HG03139 (cell line): ENCODE results near the gene TBCD.
"Not testable (repeated sequence)": the region's sequence is repeated elsewhere in the genome, so short reads cannot be mapped to it uniquely, and the experiment has no call there.

Experiments
- ATAC-seq: cut with Tn5 transposase; IDR thresholded peaks from one replicate; pipeline ENCODE4 v1.9.1; 2021; ENCODE audit not compliant: unreplicated experiment

TBCD gene

DNA sequence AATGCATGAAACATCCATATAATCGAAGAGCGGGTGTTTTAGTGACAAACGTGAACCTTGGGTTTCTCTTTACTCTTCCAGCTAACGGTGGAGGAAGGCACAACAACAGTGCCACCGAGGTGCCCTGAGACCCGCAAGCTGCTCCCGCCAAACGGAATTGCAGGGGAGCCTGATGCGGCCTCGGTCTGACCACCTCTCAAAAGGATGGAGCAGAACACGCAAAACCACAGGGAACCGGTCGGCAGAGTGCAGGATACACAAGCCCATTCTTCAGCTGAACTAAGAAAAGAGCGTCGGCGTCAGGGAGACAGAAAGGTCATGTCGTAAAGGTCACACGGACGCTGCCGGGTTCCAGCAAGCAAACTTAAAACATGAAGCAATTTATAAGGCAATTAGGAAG lies 197.5 kb downstream of the TBCD start:
- ATAC-seq = no peak

DNA sequence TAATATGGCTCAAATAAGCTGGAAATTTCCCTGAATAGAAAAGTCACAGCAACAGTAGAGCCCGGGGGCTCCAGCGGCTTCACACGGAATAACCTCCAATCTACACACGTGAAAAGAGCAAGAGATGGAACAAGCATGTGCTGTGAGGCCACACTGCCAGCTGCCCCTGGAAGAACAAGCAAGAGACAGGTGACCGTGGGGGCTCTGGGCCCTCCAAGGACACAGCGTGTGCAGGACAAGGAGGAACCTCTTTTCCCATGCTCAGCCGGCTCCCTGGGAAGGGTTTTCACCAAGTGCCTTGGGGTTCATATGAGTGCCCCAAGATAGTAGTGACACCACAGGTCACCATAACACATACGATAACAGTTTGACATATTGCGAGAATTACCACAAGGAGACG lies 198.1 kb downstream of the TBCD start:
- no peak for ATAC-seq

DNA sequence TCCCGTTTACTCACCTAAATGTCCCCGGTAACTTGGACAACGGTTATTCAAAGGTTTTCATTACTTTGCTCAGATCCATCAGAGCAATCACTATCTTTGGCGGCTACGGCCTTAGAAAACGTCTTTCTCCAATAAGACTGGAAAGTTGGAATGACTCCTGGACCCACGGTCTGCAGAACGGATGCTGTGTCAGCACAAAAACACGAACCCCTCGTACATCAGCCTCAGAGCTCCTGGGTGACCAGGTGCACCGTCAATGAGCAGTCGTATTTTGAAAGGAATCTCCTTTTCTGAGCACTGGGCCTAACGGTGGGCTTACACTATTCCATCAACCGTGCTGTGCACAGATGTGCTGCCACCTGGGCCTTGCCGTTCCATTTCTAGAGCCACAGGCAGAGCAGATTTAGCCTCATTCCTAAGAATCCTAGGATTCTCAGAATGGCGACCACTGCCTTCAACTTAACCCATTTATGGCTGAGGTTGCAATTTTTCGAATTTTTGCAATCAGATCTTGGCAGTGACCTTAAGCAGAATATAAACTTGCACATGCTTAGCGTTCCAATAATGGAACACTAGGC lies 198.7 kb downstream of the TBCD start:
- no peak for ATAC-seq

DNA sequence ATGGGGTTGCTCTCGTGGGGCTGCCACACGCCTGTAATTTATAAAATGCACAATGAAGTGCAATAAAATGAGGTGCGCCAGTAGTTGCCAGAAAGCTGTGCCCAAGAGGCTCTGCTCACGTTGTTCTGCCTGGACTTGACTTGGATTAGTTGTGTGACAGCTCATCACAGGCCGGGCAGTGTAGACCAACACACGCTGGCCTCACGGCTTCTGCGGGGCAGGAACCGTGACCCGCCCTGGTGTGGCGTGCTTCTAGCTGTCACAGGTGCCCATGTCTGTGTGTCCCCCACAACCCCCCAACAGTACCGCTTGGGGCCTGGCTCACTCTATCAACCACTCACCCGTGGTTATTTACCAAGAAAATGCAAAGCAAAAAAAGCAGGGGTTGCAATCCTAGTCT lies 200.2 kb downstream of the TBCD start:
- no peak for ATAC-seq

DNA sequence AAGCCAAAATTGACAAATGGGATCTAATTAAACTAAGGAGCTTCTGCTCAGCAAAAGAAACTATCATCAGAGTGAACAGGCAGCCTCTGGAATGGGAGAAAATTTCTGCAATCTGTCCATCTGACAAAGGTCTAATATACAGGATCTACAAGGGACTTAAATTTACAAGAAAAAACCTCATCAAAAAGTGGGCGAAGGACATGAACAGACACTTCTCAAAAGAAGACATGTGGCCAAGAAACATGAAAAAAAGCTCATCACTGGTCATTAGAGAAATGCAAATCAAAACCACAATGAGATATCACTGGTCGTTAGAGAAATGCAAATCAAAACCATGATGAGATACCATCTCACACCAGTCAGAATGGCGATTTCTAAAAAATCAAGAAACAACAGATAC lies 203.2 kb downstream of the TBCD start:
- not testable (repeated sequence) for ATAC-seq

DNA sequence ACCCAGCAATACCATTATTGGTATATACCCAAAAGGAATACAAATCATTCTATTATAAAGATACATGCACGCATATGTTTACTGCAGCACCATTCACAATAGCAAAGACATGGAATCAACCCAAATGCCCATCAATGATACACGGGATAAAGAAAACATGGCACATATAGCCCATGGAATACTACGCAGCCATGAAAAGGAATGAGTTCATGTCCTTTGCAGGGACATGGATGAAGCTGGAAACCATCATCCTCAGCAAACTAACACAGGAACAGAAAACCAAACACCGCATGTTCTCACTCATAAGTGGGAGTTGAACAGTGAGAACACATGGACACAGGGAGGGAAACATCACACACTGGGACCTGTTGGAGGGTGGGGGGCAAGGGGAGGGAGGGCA lies 203.8 kb downstream of the TBCD start:
- not testable (repeated sequence) for ATAC-seq

DNA sequence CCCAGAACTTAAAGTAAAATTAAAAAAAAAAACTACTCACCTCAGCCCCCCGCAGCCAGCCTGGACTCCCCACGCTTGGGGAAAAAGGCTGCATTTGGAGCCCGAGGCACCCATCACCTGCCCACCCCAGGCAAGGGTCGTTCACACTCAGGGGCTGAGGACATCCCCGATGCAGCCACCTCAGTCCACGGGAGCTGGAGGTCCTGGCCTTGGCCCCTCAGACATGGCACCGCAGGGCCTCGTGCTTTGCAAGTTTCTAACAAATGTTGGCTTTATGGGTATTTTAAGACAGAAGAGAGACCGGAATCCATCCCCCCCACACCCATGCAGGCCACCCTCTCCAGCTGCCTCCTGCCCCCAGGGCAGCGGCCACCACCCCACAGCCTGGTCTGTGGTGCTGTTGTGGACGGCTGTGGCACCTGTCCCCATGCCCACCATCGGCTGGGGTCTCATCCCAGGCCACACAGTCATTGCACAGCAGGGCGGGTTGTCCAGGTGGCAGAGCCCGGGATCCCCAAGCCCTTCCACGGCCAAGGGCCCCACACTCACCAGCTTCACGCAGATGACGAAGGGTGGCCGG lies 204.4 kb downstream of the TBCD start:
- ATAC-seq = no peak

DNA sequence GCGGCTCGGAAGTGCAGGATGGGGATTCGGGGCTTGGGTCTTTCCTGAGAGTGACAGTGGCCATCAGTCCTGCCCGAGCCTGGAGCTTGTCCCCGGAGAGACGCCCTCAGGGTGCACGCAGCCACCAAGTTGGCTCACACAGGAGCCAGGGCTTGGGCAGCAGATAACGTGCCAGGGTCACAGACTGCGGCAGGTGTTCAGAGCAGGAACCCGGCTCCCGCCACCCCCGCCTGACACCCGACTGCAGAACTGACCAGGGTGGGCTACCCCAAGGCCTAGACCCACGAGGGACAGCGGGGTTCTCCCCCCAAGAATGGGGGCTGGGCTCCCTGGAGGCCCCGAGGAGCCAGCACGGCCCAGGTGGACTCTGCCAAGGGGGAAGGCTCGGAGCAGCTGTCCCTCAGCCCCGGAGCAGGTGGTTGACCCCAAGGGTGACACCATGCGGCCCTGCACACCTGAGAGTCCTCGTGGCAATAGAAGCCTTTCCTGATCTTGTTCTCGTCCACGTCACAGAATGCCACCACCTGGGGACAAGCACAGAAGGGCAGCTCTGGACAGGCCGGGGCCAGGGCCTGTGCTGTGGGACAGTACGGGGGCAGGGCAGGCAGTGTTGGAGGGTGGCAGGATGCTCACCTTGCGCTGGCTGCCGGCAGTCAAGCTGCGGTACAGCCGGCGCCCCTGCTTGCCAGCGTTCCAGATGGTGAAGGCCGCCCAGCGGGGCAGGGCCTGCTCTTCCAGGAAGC lies 205.0 kb downstream of the TBCD start:
- ATAC-seq = no peak

DNA sequence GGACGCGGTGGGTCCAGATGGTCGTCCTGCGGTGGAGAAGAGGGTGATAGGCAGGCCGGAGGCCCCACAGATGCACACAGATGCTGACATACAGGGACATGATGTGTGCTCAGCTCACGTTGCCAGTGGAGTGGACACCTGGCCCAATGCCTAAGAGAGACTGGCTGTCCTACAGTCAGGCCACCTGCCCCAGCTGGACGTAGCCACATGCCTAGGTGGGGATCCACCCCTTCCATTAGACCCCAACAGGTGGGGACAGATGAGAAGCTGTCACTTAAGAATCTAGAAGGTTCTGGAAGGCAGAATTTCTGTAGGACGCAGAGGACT lies 205.6 kb downstream of the TBCD start:
- ATAC-seq = no peak

DNA sequence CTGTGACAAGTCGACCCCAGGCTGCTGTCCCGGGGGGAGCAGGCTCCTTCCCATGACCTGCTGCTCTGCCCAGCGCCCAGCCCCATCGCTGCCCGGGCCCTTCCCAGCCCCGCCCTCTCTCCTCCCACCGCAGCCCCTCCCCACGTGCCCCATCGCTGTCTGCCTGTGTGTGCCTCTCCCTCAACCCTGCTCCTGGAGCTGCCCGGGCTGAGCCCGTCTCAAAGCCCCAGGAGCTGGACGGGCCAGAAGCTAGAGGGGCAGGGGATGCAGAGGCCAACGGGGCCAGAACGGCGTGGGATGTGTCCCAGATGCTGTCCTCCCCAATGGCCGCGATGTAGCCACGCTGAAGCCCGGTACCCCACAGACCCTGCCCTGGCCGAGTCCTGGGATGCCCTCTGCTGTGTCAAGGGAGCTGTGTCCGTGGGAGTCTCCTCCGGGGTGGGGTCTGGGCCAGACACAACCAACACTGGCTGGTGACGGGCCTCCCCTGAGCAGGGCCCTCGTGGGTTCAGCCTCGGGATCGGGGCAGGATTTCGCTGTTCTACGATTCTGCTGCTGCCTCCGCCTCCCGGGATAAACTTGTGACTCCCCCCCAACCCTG lies 206.2 kb downstream of the TBCD start:
- no peak for ATAC-seq

DNA sequence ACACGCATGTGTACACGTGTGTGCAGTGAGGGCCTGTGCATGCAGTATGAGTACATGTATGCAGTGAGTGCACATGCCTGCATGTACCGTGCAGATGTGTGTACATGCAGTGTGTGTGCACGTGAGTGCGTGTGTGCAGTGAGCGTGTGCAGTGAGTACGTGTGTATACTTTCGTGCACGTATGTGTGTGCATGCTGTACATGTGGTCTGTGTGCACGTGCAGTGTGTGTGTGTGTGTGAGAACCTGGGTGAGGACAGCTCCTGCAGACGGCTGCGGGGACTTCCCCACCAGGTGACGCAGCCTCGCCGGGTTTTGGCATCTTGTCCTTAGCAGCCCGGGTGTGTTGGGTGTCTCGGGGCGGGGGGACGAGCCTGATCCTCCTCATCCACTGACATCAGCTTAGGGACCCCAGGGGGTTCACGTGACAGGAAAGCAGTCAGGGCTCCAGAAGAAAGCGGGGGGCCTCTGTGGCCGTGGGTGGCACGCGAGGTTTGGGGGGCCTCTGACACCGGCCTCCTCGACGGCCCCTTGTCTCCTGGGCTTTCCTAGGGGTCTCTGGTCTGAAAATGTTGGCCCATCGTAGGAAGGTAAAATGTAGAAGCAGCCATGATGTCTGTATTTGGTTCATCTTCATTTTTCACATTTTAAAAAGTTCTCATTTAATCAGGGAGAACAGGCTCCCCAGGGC lies 207.5 kb downstream of the TBCD start:
- no peak for ATAC-seq

DNA sequence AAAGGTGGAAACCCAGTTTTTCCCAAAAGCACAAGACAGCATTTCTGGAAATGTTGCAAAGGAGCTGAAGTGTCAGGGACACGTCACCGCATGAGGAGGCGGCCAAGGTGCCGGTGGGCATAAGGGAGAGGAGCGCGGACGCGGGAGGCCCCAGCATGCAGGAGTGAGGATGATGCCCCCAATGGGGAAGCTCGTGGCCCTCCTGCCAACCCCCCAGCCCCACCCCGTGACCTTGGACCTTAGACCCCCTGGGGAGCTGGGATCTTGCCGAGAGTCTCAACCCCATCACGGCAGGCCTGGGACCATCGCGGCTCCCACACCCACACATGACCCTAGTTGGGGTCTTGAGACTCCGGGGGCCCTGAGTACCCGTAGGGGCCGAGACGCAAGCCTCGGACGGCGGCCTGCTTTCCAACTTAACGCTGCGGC lies 208.1 kb downstream of the TBCD start:
- no peak for ATAC-seq

DNA sequence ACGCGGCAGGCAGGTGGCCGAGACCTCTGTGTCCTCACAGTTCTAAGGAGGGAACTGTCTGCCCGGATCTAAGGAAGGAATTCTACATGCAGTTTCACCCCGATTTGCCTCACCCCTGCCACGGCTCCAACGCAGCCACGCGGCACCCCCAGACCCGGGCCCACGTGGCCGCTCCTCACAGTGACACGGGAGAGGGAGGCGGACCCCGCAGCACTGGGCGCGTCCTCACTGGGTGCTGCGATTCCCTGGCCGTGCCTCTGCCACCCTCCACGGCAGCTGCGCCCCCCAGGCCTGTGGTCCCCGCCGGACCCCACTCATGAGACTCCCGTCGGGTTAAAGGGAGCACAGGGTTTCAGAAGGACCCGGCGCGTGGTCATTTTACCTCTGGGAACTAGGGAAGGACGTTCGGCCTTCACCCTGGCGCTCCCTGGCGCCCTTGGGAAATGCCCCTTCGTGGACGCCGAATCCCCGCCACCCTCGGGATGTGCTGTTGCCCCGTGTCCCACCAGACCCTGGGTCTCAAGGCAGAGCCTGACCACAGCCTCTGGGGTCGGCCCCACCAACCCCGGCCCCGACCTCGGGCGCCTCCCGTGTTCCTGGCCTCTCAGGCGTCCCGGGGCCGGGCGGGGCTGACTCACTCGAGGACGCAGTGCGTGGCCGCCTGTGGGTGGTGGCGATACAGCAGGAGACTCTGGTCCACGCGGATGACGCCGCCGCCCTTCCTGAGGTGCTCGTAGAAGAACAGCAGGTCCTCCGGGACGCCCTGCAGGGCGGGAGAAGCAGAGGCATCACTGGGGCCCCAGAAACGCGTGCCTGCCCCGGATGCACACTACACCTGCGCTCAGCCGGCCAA lies 208.8 kb downstream of the TBCD start:
- ATAC-seq = no peak

DNA sequence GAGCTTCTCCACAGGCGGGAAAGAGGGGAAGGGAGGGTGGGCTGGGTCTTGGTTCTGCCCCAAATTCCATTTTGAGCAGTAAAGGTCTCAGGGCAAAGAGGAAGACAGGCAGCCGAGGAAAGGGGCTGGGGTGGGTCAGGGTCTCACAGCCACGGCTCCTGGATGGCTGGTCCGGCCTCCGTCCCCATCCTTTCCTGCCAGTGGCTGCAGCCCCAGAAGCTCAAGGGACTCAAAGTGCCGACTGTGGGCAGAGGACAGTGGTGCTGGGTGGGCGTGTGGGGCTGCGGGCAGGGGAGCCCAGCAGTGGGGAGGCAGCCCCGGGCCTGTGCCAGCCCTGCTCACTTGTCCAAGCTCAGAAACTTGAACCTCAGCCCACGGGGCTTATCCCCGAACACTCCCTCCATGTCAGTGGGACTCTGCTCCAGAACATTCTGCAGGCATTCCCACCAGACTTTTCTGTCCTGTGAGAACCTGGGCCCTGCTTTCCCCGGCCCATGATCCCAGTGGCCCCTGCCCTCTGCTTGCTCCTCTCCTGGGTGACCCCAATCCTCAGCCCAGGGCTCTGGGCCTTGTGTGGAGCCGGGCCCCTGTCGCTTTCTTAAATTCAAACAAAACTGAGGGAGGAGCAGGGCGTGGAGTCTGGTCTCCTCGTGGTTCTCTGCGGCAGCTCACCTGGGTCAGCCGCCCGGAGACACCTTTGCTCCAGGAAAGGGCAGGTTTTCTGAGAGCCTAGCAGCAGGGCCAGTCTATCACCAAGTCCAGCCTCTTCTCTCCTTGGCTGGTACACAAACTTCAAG lies 209.7 kb downstream of the TBCD start:
- no peak for ATAC-seq

DNA sequence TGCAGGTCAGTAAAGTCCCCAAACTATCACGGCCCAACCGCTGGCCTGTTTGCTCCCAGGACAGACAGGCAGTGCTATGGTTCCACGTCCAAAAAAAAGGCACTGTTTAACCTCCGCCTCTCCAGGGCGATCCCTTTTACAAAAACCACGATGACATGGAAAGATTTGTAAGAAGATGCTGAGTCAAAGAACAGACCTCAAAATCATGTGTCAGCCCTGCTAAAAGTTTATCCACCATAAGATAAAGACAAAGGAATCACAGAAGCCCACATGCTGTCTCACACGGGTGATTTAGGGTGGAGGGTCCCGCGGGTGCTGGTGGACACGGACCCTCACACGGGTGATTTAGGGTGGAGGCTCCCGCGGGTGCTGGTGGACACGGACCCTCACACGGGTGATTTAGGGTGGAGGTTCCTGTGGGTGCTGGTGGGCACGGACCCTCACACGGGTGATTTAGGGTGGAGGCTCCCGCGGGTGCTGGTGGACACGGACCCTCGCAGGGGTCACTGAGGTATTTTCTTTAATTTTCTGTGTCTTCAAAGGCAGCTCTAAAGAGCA lies 210.4 kb downstream of the TBCD start:
- ATAC-seq = no peak

DNA sequence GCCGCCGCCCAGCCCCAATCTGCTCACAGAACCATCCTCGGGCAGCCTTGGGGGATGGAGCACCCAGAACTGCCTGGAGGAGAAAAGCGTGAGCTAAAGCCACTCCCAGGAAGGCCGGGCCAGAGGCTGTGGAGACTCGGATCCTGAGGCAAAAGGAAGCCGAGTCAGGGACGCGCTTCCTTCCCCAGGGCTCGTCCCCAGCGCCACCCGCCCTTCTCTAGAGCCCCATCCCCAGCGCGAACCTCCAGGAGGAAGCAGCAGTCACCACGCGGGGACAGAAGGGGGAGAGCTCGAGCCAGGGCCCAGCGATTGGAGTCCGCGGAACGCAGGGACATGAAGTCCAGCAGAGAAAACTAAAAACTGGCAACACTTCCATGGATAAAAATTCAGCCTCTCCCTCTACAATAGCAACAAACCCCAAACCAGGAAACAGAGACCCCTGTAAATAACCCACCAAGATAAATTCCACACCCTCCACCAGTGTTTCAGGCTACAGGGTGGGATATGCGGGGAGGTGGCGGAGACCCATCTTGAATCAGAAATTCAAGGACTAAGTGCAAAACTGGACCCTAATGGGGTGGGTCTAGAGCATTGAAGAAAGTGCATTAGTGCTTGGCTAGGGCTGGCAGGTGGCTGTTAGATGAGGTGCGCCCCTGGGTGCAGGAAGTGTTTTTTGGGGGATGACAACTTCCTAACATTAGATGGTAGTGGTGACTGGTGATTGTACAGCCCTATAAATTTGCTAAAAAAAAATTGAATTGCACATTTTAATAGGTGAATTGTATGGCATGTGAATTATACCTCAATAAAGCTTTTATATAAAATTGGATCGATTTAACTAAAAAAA lies 211.5 kb downstream of the TBCD start:
- no peak for ATAC-seq

DNA sequence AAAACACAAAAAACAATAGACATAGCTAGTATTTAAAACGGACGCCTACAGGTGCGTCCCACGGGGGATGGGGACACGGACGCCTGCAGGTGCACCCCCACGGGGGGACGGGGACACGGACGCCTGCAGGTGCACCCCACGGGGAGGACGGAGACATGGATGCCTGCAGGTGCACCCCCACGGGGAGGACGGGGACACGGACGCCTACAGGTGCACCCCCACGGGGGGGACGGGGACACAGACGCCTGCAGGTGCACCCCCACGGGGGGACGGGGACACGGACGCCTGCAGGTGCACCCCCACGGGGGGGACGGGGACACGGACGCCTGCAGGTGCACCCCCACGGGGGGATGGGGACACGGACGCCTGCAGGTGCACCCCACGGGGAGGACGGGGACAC lies 212.6 kb downstream of the TBCD start:
- not testable (repeated sequence) for ATAC-seq

DNA sequence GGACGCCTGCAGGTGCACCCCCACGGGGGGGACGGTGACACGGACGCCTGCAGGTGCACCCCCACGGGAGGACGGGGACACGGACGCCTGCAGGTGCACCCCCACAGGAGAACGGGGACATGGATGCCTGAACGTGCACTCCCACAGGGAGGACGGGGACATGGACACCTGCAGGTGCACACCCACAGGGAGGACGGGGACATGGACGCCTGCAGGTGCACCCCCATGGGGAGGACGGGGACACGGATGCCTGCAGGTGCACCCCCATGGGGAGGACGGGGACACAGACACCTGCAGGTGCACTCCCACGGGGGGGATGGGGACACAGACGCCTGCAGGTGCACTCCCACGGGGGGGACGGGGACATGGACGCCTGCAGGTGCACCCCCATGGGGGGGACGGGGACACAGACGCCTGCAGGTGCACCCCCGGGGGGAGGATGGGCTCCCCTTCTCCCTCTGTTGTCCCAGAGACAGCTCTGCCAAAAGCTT lies 213.0 kb downstream of the TBCD start:
- ATAC-seq = no peak

DNA sequence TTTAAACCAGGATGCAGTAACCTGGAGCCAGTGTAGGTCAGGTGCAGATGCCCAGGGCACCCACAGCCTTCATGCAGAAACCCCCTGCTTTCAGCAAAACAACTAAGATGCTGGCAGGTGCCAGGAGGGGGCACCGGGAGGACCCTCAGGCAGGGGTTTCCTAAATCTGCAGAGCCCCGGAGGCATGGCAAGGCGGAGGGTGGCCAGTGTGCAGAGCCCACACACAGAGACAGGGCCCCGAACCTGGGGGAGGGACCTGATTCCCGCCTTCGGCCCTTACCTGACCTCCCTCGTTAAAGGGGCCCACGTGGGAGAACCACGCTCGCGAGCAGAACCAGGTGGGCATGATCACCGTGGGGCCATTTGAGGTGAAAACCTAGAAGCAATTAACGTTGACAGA lies 213.5 kb downstream of the TBCD start:
- ATAC-seq = no peak
